Tibial artery (tissue), 4 donors: ENCODE measurements around the gene NKX1-2.

ENCODE experiments used
- DNase-seq, 2 donors: peaks; one replicate each; pipeline ENCODE4 v3.0.0-alpha.2; 2019
- H3K27ac ChIP-seq, 2 donors: fragments of 200-600 bp; sonication (generic) in 1 of 2; 1 replicate in 1 of 2; 2 replicates in 1 of 2; pipeline ENCODE4 v1.5.1; 2018 to 2019; ENCODE audit warnings: mild to moderate bottlenecking in 1 of 2
- H3K27me3 ChIP-seq, 2 donors: fragments of 200-600 bp; sonication (generic) in 1 of 2; one replicate each; pipeline versions ENCODE4 v1.5.1 to v1.6.0; 2016 to 2019
- H3K36me3 ChIP-seq, 3 donors: fragments of 200-600 bp; sonication (generic) in 2 of 3; one replicate each; pipeline ENCODE4 v1.5.1; 2016 to 2019; ENCODE audit warnings: mild to moderate bottlenecking in 2 of 3
- H3K4me1 ChIP-seq, 4 donors: fragments of 200-600 bp; sonication (generic) in 2 of 4; 1 replicate in 3 of 4; 2 replicates in 1 of 4; pipeline ENCODE4 v1.5.1; 2016 to 2019
- H3K4me3 ChIP-seq, 2 donors: fragments of 200-600 bp; sonication (generic) in 1 of 2; 1 replicate in 1 of 2; 2 replicates in 1 of 2; pipeline ENCODE4 v1.5.1; 2018 to 2019; ENCODE audit warnings: mild to moderate bottlenecking in 2 of 2
- H3K9me3 ChIP-seq, 3 donors: fragments of 200-600 bp; sonication (generic) in 1 of 3; one replicate each; pipeline ENCODE4 v1.5.1; 2016 to 2019
- CTCF ChIP-seq, 2 experiments: fragments of 200-600 bp in 1 of 2; fragments of 450-650 bp in 1 of 2; IDR thresholded peaks; one replicate each; pipeline ENCODE4 v1.5.1; 2017 to 2019; ENCODE audit warnings: antibody characterized with exemption in 2 of 2, mild to moderate bottlenecking in 1 of 2, moderate library complexity in 1 of 2
- intact Hi-C: fragments of 100-400 bp; cut with DNase I; formaldehyde crosslinking; loops from one replicate; pipeline ENCODE4 v1.15.0; 2023; ENCODE audit warnings: low total_unique reads

The NKX1-2 gene

GRCh38 chr10:124482236-124482800, 32.5 kb upstream of the NKX1-2 start:
- H3K4me3 ChIP-seq = no peak overlapping the region
- no peaks in the 10 kb centered on the region for H3K27me3 ChIP-seq
- H3K4me1 ChIP-seq = no peaks in the 10 kb centered on the region
- H3K9me3 ChIP-seq = no peaks in the 10 kb centered on the region
- H3K27ac ChIP-seq = no peak overlapping the region
- intact Hi-C loops = no loop called here
- no peaks in the 10 kb centered on the region for H3K36me3 ChIP-seq
- DNase-seq = no peak
- TF ChIP-seq CTCF (IDR thresholded peaks at IDR 0.05) = no peak

- H3K4me3 ChIP-seq = no peak overlapping the region
- TF ChIP-seq CTCF (IDR thresholded peaks at IDR 0.05) = no peak
- no peak overlapping the region for H3K27ac ChIP-seq
- no peaks in the 10 kb centered on the region for H3K9me3 ChIP-seq
- intact Hi-C loops = no loop called here
- no peaks in the 10 kb centered on the region for H3K4me1 ChIP-seq
- H3K36me3 ChIP-seq = no peaks in the 10 kb centered on the region
- no peaks in the 10 kb centered on the region for H3K27me3 ChIP-seq
- DNase-seq = no peak
These were observed 31.9 kb upstream of the NKX1-2 start for GRCh38 chr10:124481717-124482116.

GRCh38 chr10:124480860-124481259, 31.0 kb upstream of the NKX1-2 start:
- Histone ChIP-seq H3K4me1 (no peaks in the 10 kb centered on the region), H3K4me3 (no peak overlapping the region), H3K27me3 (no peaks in the 10 kb centered on the region), H3K27ac (no peak overlapping the region), H3K36me3 (no peaks in the 10 kb centered on the region), H3K9me3 (no peaks in the 10 kb centered on the region)
- intact Hi-C loops = no loop called here
- no peak for DNase-seq
- TF ChIP-seq CTCF (IDR thresholded peaks at IDR 0.05) = no peak

- Histone ChIP-seq H3K4me1 (no peaks in the 10 kb centered on the region), H3K36me3 (no peaks in the 10 kb centered on the region), H3K27ac (no peak overlapping the region), H3K4me3 (no peak overlapping the region), H3K9me3 (no peaks in the 10 kb centered on the region), H3K27me3 (no peaks in the 10 kb centered on the region)
- no peak for TF ChIP-seq CTCF (IDR thresholded peaks at IDR 0.05)
- DNase-seq = no peak
- intact Hi-C loops = no loop called here
These were observed 28.7 kb upstream of the NKX1-2 start for GRCh38 chr10:124478515-124478914.

GRCh38 chr10:124477614-124478363, 28.0 kb upstream of the NKX1-2 start:
- no peak for DNase-seq

More at GRCh38 chr10:124477614-124478363, 28.0 kb upstream of the NKX1-2 start:
- no peaks in the 10 kb centered on the region for H3K36me3 ChIP-seq
- intact Hi-C loops = no loop called here
- no peaks in the 10 kb centered on the region for H3K27me3 ChIP-seq
- no peaks in the 10 kb centered on the region for H3K4me1 ChIP-seq
- no peak overlapping the region for H3K27ac ChIP-seq
- no peak overlapping the region for H3K4me3 ChIP-seq
- H3K9me3 ChIP-seq = no peaks in the 10 kb centered on the region
- no peak for TF ChIP-seq CTCF (IDR thresholded peaks at IDR 0.05)
